ENCODE results near the gene DRD3. TPM values are rescaled to one million over a fixed set of nuclear protein-coding genes. Genes with fewer than 3 reads are reported as not detected.

Gene DRD3
- total and polyA plus RNA-seq, 2 experiments from 2014 or later: 0.21 to 0.65 TPM

DNA sequence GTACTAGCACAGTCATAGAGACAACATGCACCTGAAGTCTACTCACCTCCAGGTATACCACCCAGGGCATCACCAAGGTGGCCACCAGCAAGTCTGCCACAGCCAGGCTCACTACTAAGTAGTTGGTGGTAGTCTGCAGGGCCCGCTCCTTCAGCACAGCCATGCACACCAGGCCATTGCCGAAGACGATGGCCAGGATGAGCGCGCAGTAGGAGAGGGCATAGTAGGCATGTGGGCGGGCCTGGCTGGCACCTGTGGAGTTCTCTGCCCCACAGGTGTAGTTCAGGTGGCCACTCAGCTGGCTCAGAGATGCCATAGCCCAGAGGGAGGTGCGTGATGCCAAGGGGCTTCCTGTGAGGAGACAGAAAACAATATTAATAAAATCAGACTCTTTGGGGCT lies 7.2 kb downstream of the DRD3 start (continued):
- TF ChIP-seq, protein P1, sequence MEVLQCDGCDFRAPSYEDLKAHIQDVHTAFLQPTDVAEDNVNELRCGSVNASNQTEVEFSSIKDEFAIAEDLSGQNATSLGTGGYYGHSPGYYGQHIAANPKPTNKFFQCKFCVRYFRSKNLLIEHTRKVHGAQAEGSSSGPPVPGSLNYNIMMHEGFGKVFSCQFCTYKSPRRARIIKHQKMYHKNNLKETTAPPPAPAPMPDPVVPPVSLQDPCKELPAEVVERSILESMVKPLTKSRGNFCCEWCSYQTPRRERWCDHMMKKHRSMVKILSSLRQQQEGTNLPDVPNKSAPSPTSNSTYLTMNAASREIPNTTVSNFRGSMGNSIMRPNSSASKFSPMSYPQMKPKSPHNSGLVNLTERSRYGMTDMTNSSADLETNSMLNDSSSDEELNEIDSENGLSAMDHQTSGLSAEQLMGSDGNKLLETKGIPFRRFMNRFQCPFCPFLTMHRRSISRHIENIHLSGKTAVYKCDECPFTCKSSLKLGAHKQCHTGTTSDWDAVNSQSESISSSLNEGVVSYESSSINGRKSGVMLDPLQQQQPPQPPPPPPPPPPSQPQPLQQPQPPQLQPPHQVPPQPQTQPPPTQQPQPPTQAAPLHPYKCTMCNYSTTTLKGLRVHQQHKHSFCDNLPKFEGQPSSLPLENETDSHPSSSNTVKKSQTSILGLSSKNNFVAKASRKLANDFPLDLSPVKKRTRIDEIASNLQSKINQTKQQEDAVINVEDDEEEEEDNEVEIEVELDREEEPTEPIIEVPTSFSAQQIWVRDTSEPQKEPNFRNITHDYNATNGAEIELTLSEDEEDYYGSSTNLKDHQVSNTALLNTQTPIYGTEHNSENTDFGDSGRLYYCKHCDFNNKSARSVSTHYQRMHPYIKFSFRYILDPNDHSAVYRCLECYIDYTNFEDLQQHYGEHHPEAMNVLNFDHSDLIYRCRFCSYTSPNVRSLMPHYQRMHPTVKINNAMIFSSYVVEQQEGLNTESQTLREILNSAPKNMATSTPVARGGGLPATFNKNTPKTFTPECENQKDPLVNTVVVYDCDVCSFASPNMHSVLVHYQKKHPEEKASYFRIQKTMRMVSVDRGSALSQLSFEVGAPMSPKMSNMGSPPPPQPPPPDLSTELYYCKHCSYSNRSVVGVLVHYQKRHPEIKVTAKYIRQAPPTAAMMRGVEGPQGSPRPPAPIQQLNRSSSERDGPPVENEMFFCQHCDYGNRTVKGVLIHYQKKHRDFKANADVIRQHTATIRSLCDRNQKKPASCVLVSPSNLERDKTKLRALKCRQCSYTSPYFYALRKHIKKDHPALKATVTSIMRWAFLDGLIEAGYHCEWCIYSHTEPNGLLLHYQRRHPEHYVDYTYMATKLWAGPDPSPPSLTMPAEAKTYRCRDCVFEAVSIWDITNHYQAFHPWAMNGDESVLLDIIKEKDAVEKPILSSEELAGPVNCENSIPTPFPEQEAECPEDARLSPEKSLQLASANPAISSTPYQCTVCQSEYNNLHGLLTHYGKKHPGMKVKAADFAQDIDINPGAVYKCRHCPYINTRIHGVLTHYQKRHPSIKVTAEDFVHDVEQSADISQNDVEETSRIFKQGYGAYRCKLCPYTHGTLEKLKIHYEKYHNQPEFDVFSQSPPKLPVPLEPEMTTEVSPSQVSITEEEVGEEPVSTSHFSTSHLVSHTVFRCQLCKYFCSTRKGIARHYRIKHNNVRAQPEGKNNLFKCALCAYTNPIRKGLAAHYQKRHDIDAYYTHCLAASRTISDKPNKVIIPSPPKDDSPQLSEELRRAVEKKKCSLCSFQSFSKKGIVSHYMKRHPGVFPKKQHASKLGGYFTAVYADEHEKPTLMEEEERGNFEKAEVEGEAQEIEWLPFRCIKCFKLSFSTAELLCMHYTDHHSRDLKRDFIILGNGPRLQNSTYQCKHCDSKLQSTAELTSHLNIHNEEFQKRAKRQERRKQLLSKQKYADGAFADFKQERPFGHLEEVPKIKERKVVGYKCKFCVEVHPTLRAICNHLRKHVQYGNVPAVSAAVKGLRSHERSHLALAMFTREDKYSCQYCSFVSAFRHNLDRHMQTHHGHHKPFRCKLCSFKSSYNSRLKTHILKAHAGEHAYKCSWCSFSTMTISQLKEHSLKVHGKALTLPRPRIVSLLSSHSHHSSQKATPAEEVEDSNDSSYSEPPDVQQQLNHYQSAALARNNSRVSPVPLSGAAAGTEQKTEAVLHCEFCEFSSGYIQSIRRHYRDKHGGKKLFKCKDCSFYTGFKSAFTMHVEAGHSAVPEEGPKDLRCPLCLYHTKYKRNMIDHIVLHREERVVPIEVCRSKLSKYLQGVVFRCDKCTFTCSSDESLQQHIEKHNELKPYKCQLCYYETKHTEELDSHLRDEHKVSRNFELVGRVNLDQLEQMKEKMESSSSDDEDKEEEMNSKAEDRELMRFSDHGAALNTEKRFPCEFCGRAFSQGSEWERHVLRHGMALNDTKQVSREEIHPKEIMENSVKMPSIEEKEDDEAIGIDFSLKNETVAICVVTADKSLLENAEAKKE (CRISPR knock-in tag; IDR thresholded peaks at IDR 0.05): no peak
- TF ChIP-seq CREB1 (CRISPR knock-in tag; IDR thresholded peaks at IDR 0.05; ENCODE audit: low read depth) (no peak), STAT1 (IDR thresholded peaks at IDR 0.05; ENCODE audit: unreplicated experiment) (no peak), EZH2phosphoT487 (IDR thresholded peaks at IDR 0.05; ENCODE audit: unreplicated experiment) (no peak), JUNB (IDR thresholded peaks at IDR 0.05; ENCODE audit: unreplicated experiment) (no peak), EZH2 (IDR thresholded peaks at IDR 0.05; ENCODE audit: low read depth, unreplicated experiment) (no peak)
- TF ChIP-seq, protein P2, sequence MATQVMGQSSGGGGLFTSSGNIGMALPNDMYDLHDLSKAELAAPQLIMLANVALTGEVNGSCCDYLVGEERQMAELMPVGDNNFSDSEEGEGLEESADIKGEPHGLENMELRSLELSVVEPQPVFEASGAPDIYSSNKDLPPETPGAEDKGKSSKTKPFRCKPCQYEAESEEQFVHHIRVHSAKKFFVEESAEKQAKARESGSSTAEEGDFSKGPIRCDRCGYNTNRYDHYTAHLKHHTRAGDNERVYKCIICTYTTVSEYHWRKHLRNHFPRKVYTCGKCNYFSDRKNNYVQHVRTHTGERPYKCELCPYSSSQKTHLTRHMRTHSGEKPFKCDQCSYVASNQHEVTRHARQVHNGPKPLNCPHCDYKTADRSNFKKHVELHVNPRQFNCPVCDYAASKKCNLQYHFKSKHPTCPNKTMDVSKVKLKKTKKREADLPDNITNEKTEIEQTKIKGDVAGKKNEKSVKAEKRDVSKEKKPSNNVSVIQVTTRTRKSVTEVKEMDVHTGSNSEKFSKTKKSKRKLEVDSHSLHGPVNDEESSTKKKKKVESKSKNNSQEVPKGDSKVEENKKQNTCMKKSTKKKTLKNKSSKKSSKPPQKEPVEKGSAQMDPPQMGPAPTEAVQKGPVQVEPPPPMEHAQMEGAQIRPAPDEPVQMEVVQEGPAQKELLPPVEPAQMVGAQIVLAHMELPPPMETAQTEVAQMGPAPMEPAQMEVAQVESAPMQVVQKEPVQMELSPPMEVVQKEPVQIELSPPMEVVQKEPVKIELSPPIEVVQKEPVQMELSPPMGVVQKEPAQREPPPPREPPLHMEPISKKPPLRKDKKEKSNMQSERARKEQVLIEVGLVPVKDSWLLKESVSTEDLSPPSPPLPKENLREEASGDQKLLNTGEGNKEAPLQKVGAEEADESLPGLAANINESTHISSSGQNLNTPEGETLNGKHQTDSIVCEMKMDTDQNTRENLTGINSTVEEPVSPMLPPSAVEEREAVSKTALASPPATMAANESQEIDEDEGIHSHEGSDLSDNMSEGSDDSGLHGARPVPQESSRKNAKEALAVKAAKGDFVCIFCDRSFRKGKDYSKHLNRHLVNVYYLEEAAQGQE (IDR thresholded peaks at IDR 0.05; ENCODE audit: unreplicated experiment): no peak
